Coronary artery (tissue), 2 donors: ENCODE results near the gene SH3D19.
"Not testable (repeated sequence)": the region's sequence is repeated elsewhere in the genome, so short reads cannot be mapped to it uniquely, and the experiment has no call there.

Source experiments
- DNase-seq: peaks from one replicate; pipeline ENCODE4 v3.0.0-alpha.2; 2017; ENCODE audit warnings: low spot score
- H3K27ac ChIP-seq, 2 donors: fragments of 200-600 bp; sonication (generic); one replicate each; pipeline ENCODE4 v1.5.1; 2016 to 2019
- H3K4me3 ChIP-seq: fragments of 200-600 bp; sonication (generic); 2 replicates; pipeline ENCODE4 v1.5.1; 2016; ENCODE audit warnings: mild to moderate bottlenecking, moderate library complexity
- CTCF ChIP-seq: fragments of 200-600 bp; sonication (generic); IDR thresholded peaks from one replicate; pipeline ENCODE4 v1.5.1; 2019; ENCODE audit warnings: antibody characterized with exemption

The SH3D19 gene

GRCh38 chr4:151092488-151092887, 232.9 kb downstream of the SH3D19 start:
- Histone ChIP-seq H3K4me3 (no peak overlapping the region), H3K27ac (no peak overlapping the region)
- no peak for DNase-seq
- TF ChIP-seq CTCF, result no peak

- Histone ChIP-seq H3K4me3 (no peak overlapping the region), H3K27ac (no peak overlapping the region)
- no peak for DNase-seq
- TF ChIP-seq CTCF, result no peak
Measured at GRCh38 chr4:151091047-151091446, 234.4 kb downstream of the SH3D19 start.

- Histone ChIP-seq H3K27ac (no peak overlapping the region), H3K4me3 (no peak overlapping the region)
- no peak for TF ChIP-seq CTCF
- no peak for DNase-seq
Measured at GRCh38 chr4:151087467-151087866, 237.9 kb downstream of the SH3D19 start.

- not testable (repeated sequence) for H3K27ac ChIP-seq, H3K4me3 ChIP-seq, DNase-seq
Measured at GRCh38 chr4:151077978-151078377, 247.4 kb downstream of the SH3D19 start.

GRCh38 chr4:151074416-151074916, 250.9 kb downstream of the SH3D19 start:
- TF ChIP-seq CTCF, result no peak
- no peak overlapping the region for H3K4me3 ChIP-seq
- DNase-seq, result no peak
- no peak overlapping the region for H3K27ac ChIP-seq
